OCI-LY7 (cell line): ENCODE results near the gene CNBD2. TPM values are rescaled to one million over a fixed set of nuclear protein-coding genes. Genes with fewer than 3 reads are reported as not detected.

Experiments
- BruUV-seq: library from RNA; stranded (reverse); fragments of 400-500 nt; replicated peaks from 2 replicates; lab custom pipeline; 2021; lab: Mats Ljungman, UMichigan
- CTCF ChIA-PET: fragments of 300-600 bp; sonication (Branson Sonifier 250); formaldehyde crosslinking; loops from one replicate; lab custom pipeline; 2022; ENCODE audit warnings: antibody characterized with exemption; ENCODE audit not compliant: unreplicated experiment; lab: Charles Lee
- POLR2A ChIA-PET: fragments of 300-600 bp; sonication (Branson Sonifier 250); formaldehyde crosslinking; loops from one replicate; lab custom pipeline; 2022; ENCODE audit warnings: antibody characterized with exemption; lab: Charles Lee
- DNase-seq: peaks from one replicate; pipeline ENCODE4 v3.0.0-alpha.2; 2015; ENCODE audit warnings: low spot score
- H2AFZ ChIP-seq: fragments of 200-600 bp; sonication (generic), shearing (Covaris generic); 2 replicates; pipeline ENCODE4 v1.6.1; 2014; ENCODE audit warnings: mild to moderate bottlenecking, antibody characterized with exemption, low read length, moderate library complexity
- H3K27ac ChIP-seq: fragments of 200-600 bp; sonication (generic); 2 replicates; pipeline ENCODE4 v1.5.1; 2014; ENCODE audit warnings: mixed run types, low read depth, mild to moderate bottlenecking, moderate library complexity, low read length, inconsistent platforms; ENCODE audit not compliant: poor library complexity, severe bottlenecking
- H3K36me3 ChIP-seq: fragments of 200-600 bp; sonication (generic); 2 replicates; pipeline ENCODE4 v1.6.1; 2014; ENCODE audit warnings: mild to moderate bottlenecking, antibody characterized with exemption, low read length, moderate library complexity, mixed read lengths; ENCODE audit not compliant: insufficient read depth
- H3K4me1 ChIP-seq: fragments of 200-600 bp; sonication (generic); 2 replicates; pipeline ENCODE4 v1.5.1; 2014; ENCODE audit warnings: mild to moderate bottlenecking, low read length; ENCODE audit not compliant: insufficient read depth, poor library complexity, severe bottlenecking
- H3K4me2 ChIP-seq: fragments of 200-600 bp; sonication (generic); 2 replicates; pipeline ENCODE4 v1.6.1; 2014; ENCODE audit warnings: mild to moderate bottlenecking, low read length
- H3K4me3 ChIP-seq: fragments of 200-600 bp; sonication (generic); 2 replicates; pipeline ENCODE4 v1.5.1; 2014; ENCODE audit warnings: mild to moderate bottlenecking, low read depth, low read length; ENCODE audit not compliant: poor library complexity, severe bottlenecking
- H3K79me2 ChIP-seq: fragments of 200-600 bp; sonication (generic); 2 replicates; pipeline ENCODE4 v1.6.1; 2016; ENCODE audit warnings: low read depth, mild to moderate bottlenecking, low read length, moderate library complexity, mixed read lengths; ENCODE audit not compliant: insufficient read depth
- H3K9me2 ChIP-seq: fragments of 200-600 bp; sonication (generic); 2 replicates; pipeline ENCODE4 v1.6.1; 2016; ENCODE audit warnings: mild to moderate bottlenecking, low read length, mixed read lengths; ENCODE audit not compliant: insufficient read depth
- H3K9me3 ChIP-seq: fragments of 200-600 bp; sonication (generic); 2 replicates; pipeline ENCODE4 v1.6.1; 2014; ENCODE audit warnings: mild to moderate bottlenecking, mixed run types, low read length, mixed read lengths
- H4K20me1 ChIP-seq: fragments of 200-600 bp; sonication (generic); 2 replicates; pipeline ENCODE4 v1.6.1; 2014; ENCODE audit warnings: mild to moderate bottlenecking, antibody characterized with exemption, low read length, moderate library complexity, mixed read lengths; ENCODE audit not compliant: insufficient read depth
- CTCF ChIP-seq: fragments of 200-600 bp; sonication (generic); conservative IDR thresholded peaks from 2 replicates; pipeline ENCODE4 v1.5.1; 2014; ENCODE audit warnings: mild to moderate bottlenecking, antibody characterized with exemption, low read length, moderate library complexity, mixed read lengths
- EZH2phosphoT487 ChIP-seq: fragments of 200-600 bp; sonication (generic); IDR thresholded peaks from 2 replicates; pipeline ENCODE4 v1.6.1; 2018; ENCODE audit warnings: low read depth, borderline replicate concordance, mild to moderate bottlenecking, mixed run types, antibody characterized with exemption, low read length, moderate library complexity, mixed read lengths
- intact Hi-C: fragments of 100-400 bp; cut with micrococcal nuclease; formaldehyde crosslinking; loops from one replicate; pipeline ENCODE4 v1.10.0; 2022; ENCODE audit not compliant: unreplicated experiment
- total RNA-seq, 2 experiments: library from RNA; depleted of rRNA in 1 of 2; stranded (reverse); fragments of >200 nt in 1 of 2; shearing (Covaris generic) in 1 of 2; gene quantifications; 2 replicates each; pipeline ENCODE4 v1.2.3, GENCODE V29; 2014 to 2022

The CNBD2 gene
- total RNA-seq, 2 experiments from 2014 or later = 10.4 to 10.5 TPM

- no peak for TF ChIP-seq EZH2phosphoT487
- no peak for TF ChIP-seq CTCF
- POLR2A ChIA-PET = no interaction called here
- intact Hi-C loops = no loop called here
These were observed 41.7 kb downstream of the CNBD2 start for GRCh38 chr20:36010076-36010475.

GRCh38 chr20:36010825-36011224, 42.4 kb downstream of the CNBD2 start:
- Histone ChIP-seq H3K9me3 (no peaks in the 10 kb centered on the region), H3K36me3 (no peaks in the 10 kb centered on the region), H3K27ac (no peak overlapping the region), H3K79me2 (no peaks in the 10 kb centered on the region), H3K4me1 (no peaks in the 10 kb centered on the region), H2AFZ (no peak overlapping the region), H4K20me1 (no peaks in the 10 kb centered on the region), H3K9me2 (no peaks in the 10 kb centered on the region), H3K4me2 (no peak overlapping the region), H3K4me3 (no peak overlapping the region)
- CTCF ChIA-PET = no interaction called here
- DNase-seq = no peak
- POLR2A ChIA-PET = no interaction called here
- BruUV-seq = no TSS peak
- intact Hi-C loops = no loop called here
- no peak for TF ChIP-seq EZH2phosphoT487
- no peak for TF ChIP-seq CTCF

More at GRCh38 chr20:36010076-36010475, 41.7 kb downstream of the CNBD2 start:
- CTCF ChIA-PET = no interaction called here
- no peak overlapping the region for H2AFZ ChIP-seq
- no peak overlapping the region for H3K27ac ChIP-seq
- no peak overlapping the region for H3K4me3 ChIP-seq
- no peaks in the 10 kb centered on the region for H3K9me2 ChIP-seq
- no peaks in the 10 kb centered on the region for H3K4me1 ChIP-seq
- no peak for DNase-seq
- H3K9me3 ChIP-seq = no peaks in the 10 kb centered on the region
- BruUV-seq = no TSS peak
- no peaks in the 10 kb centered on the region for H3K79me2 ChIP-seq
- H4K20me1 ChIP-seq = no peaks in the 10 kb centered on the region
- H3K4me2 ChIP-seq = no peak overlapping the region
- H3K36me3 ChIP-seq = no peaks in the 10 kb centered on the region

- Histone ChIP-seq H3K4me1 (no peaks in the 10 kb centered on the region), H3K9me3 (no peaks in the 10 kb centered on the region), H3K79me2 (no peaks in the 10 kb centered on the region), H3K36me3 (no peaks in the 10 kb centered on the region), H3K9me2 (no peaks in the 10 kb centered on the region), H3K4me2 (no peak overlapping the region), H3K27ac (no peak overlapping the region), H4K20me1 (no peaks in the 10 kb centered on the region), H2AFZ (no peak overlapping the region), H3K4me3 (no peak overlapping the region)
- DNase-seq = no peak
- POLR2A ChIA-PET = no interaction called here
- no peak for TF ChIP-seq CTCF
- no peak for TF ChIP-seq EZH2phosphoT487
- no TSS peak for BruUV-seq
- CTCF ChIA-PET = no interaction called here
- intact Hi-C loops = no loop called here
These were observed 47.5 kb downstream of the CNBD2 start for GRCh38 chr20:36015806-36016403.
